Measurements from ENCODE around the gene PPT2. TPM values are rescaled to one million over a fixed set of nuclear protein-coding genes. Genes with fewer than 3 reads are reported as not detected.
"Not testable (repeated sequence)": the region's sequence is repeated elsewhere in the genome, so short reads cannot be mapped to it uniquely, and the experiment has no call there.

PPT2 gene
- total RNA-seq, 1 experiment from 2014 or later = 38.2 TPM

- intact Hi-C loops (cut with micrococcal nuclease; ENCODE audit: unreplicated experiment) = no loop called here
- no peak overlapping the region for H3K4me2 ChIP-seq
- no peak for DNase-seq
- peaks cover 18% of the 10 kb centered on the region for H3K79me2 ChIP-seq (ENCODE audit: low read depth)
- no peaks in the 10 kb centered on the region for H4K20me1 ChIP-seq (ENCODE audit: insufficient read depth)
- no peaks in the 10 kb centered on the region for H3K27me3 ChIP-seq (ENCODE audit: insufficient read depth, low read depth)
- POLR2A ChIA-PET (ENCODE audit: unreplicated experiment) = no interaction called here
- H3K27ac ChIP-seq = no peak overlapping the region
- no TSS peak for BruUV-seq (replicated peaks)
- TF ChIP-seq EZH2 (IDR thresholded peaks at IDR 0.05; ENCODE audit: low read depth) (no peak), CTCF (conservative IDR thresholded peaks at IDR 0.05) (no peak)
- H3K9me3 ChIP-seq (ENCODE audit: insufficient read depth, low read depth) = no peaks in the 10 kb centered on the region
- CTCF ChIA-PET = no interaction called here
- H3K4me3 ChIP-seq = no peak overlapping the region
- H3K4me1 ChIP-seq (replicated peaks; ENCODE audit: insufficient read depth) = peaks cover 7% of the 10 kb centered on the region; the same call in 1 of the 2 replicates
- H3K36me3 ChIP-seq (ENCODE audit: low read depth) = peaks cover 10% of the 10 kb centered on the region
- H2AFZ ChIP-seq = no peak overlapping the region
- no peaks in the 10 kb centered on the region for H3K9me2 ChIP-seq (ENCODE audit: insufficient read depth)
- peaks cover 14% of the 10 kb centered on the region; the same call in 1 of the 2 replicates for H3F3A ChIP-seq (ENCODE audit: insufficient read depth, low read depth)
Observed at GRCh38 chr6:32187009-32187709, 33.2 kb downstream of the PPT2 start.

- H3K27me3 ChIP-seq (ENCODE audit: insufficient read depth, low read depth); BruUV-seq (replicated peaks); intact Hi-C loops (cut with micrococcal nuclease; ENCODE audit: unreplicated experiment); DNase-seq; POLR2A ChIA-PET (ENCODE audit: unreplicated experiment); H3K4me3 ChIP-seq; H3K9me3 ChIP-seq (ENCODE audit: insufficient read depth, low read depth); H2AFZ ChIP-seq; H3K9me2 ChIP-seq (ENCODE audit: insufficient read depth); H4K20me1 ChIP-seq (ENCODE audit: insufficient read depth); H3K36me3 ChIP-seq (ENCODE audit: low read depth); H3K27ac ChIP-seq: not testable (repeated sequence)
- peaks cover 18% of the 10 kb centered on the region for H3K79me2 ChIP-seq (ENCODE audit: low read depth)
- peaks cover 14% of the 10 kb centered on the region; the same call in 1 of the 2 replicates for H3F3A ChIP-seq (ENCODE audit: insufficient read depth, low read depth)
- CTCF ChIA-PET = interaction anchor here (0.6 kb wide), 1 partner anchor 1621 kb away, joined by 7 read pairs; no protein-coding TSS in a partner anchor
- peaks cover 13% of the 10 kb centered on the region for H3K4me1 ChIP-seq (replicated peaks; ENCODE audit: insufficient read depth)
- H3K4me2 ChIP-seq = peak overlapping the region; percentile 95; the same call in 1 of the 2 replicates
Observed at GRCh38 chr6:32187725-32188380, 33.9 kb downstream of the PPT2 start.

- DNase-seq = no peak
- ChIA-PET POLR2A (ENCODE audit: unreplicated experiment) (interaction anchor here (0.5 kb wide), 1 partner anchor 44 kb away, joined by 3 read pairs; no protein-coding TSS in a partner anchor), CTCF (interaction anchor here (0.6 kb wide), 1 partner anchor 1621 kb away, joined by 7 read pairs; no protein-coding TSS in a partner anchor)
- Histone ChIP-seq H3K4me2 (peak overlapping the region; percentile 95), H3K27ac (no peak overlapping the region), H3K36me3 (ENCODE audit: low read depth) (peaks cover 10% of the 10 kb centered on the region), H3K4me1 (replicated peaks; ENCODE audit: insufficient read depth) (peaks cover 14% of the 10 kb centered on the region), H3K79me2 (ENCODE audit: low read depth) (peaks cover 18% of the 10 kb centered on the region), H4K20me1 (ENCODE audit: insufficient read depth) (no peaks in the 10 kb centered on the region), H3K9me2 (ENCODE audit: insufficient read depth) (no peaks in the 10 kb centered on the region), H2AFZ (no peak overlapping the region), H3K9me3 (ENCODE audit: insufficient read depth, low read depth) (no peaks in the 10 kb centered on the region), H3F3A (ENCODE audit: insufficient read depth, low read depth) (peaks cover 10% of the 10 kb centered on the region; the same call in 1 of the 2 replicates), H3K27me3 (ENCODE audit: insufficient read depth, low read depth) (no peaks in the 10 kb centered on the region), H3K4me3 (peak overlapping the region; percentile 85)
- no TSS peak for BruUV-seq (replicated peaks)
- intact Hi-C loops (cut with micrococcal nuclease; ENCODE audit: unreplicated experiment) = no loop called here
- no peak for TF ChIP-seq EZH2 (IDR thresholded peaks at IDR 0.05; ENCODE audit: low read depth)
- no peak for TF ChIP-seq CTCF (conservative IDR thresholded peaks at IDR 0.05)
Observed at GRCh38 chr6:32188381-32189068, 34.6 kb downstream of the PPT2 start.

Measured in PC-9 (cell line).